ENCODE results near the gene ERC2.
"Not testable (repeated sequence)": the region's sequence is repeated elsewhere in the genome, so short reads cannot be mapped to it uniquely, and the experiment has no call there.

The ERC2 gene

DNA sequence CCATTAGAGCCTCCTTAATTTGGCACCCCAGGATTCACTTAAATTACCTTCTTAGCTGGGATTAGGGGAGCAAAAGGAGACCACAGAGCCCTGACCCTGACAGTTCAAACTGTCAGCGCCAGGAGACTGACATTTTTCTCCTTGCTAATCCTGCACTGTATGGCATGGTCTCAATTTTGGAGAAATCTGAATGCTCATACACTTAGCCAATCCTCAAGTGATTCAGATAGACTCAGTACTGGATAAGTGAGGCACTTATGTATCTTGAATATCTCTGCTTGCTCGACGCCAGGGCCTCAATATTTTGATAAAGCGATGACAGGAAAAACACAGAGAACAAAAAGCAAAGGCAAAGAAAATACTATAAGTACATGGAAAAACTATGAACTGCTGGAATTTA lies 605.2 kb downstream of the ERC2 start:
- H3K79me2 ChIP-seq (ENCODE audit: control insufficient read depth, insufficient read depth, low read length, unreplicated experiment) = no peaks in the 10 kb centered on the region
- no peaks in the 10 kb centered on the region for H3K27me3 ChIP-seq (ENCODE audit: insufficient read depth, low read length)
- H3K4me3 ChIP-seq (ENCODE audit: low read depth, low read length) = no peak overlapping the region
- no peak overlapping the region for H3K27ac ChIP-seq (ENCODE audit: low read depth, low read length)
- no peaks in the 10 kb centered on the region for H3K36me3 ChIP-seq (ENCODE audit: insufficient read depth, low read length)
- no peak overlapping the region for H2AFZ ChIP-seq (ENCODE audit: low read length, unreplicated experiment)
- H3K4me1 ChIP-seq (ENCODE audit: control insufficient read depth, insufficient read depth, low read length, unreplicated experiment) = no peaks in the 10 kb centered on the region

DNA sequence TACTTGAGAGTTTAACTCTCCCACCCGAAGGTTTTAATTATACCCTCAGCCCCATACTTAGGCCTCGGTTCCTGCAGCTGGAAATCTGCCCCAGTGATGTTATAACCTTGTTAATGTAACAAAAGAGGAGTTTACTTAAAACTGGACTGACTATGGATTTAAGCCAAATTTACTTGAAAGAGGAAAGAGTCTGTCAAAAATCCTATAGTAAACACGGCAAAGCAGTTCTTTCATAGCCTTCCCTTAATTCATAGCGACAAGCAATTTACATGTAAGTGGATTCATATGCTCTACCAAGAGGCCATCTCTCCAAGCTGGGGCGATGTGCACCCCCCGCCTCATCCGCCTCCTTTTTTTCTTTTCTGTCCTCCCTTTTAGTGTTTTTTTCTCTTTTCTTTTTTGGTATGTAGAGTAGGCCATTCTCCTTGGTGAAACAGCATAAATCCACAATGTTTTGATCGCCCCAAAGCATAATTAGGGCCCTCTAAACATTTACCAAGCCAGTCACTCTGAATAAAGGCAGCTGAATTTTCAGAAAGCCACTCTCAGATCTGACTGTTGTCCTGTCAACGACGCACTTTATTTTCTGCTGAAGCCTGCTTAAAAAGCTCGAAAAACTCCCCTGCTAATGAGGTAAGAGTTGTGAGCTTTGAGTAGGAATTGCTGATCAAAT lies 608.1 kb downstream of the ERC2 start:
- H3K36me3 ChIP-seq (ENCODE audit: insufficient read depth, low read length) = no peaks in the 10 kb centered on the region
- H3K4me3 ChIP-seq (ENCODE audit: low read depth, low read length) = no peak overlapping the region
- H3K27ac ChIP-seq (ENCODE audit: low read depth, low read length) = no peak overlapping the region
- no peaks in the 10 kb centered on the region for H3K27me3 ChIP-seq (ENCODE audit: insufficient read depth, low read length)
- H2AFZ ChIP-seq (ENCODE audit: low read length, unreplicated experiment) = no peak overlapping the region
- H3K4me1 ChIP-seq (ENCODE audit: control insufficient read depth, insufficient read depth, low read length, unreplicated experiment) = no peaks in the 10 kb centered on the region
- H3K79me2 ChIP-seq (ENCODE audit: control insufficient read depth, insufficient read depth, low read length, unreplicated experiment) = no peaks in the 10 kb centered on the region

DNA sequence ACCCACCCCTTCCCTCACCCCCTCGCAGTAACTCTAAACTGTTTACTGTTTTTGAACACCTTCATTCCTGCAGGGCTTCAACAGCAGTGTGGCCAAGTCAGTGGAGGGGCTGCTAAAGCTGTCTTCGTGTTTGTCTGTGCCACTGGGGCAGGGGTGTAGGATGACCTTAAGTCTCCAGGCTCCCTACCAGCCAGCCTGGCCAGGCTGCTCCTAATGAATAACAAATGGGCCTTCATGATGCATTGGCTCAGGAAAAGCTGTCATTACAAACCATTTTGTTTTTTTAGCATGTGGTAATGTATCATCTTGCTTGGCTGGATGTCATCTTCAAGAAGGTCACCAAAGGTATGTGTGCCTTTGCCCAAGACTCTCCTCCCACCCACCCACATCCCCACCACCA lies 609.0 kb downstream of the ERC2 start:
- Histone ChIP-seq H3K36me3 (ENCODE audit: insufficient read depth, low read length) (no peaks in the 10 kb centered on the region), H3K4me3 (ENCODE audit: low read depth, low read length) (no peak overlapping the region), H2AFZ (ENCODE audit: low read length, unreplicated experiment) (no peak overlapping the region), H3K27me3 (ENCODE audit: insufficient read depth, low read length) (no peaks in the 10 kb centered on the region), H3K4me1 (ENCODE audit: control insufficient read depth, insufficient read depth, low read length, unreplicated experiment) (no peaks in the 10 kb centered on the region), H3K27ac (ENCODE audit: low read depth, low read length) (no peak overlapping the region), H3K79me2 (ENCODE audit: control insufficient read depth, insufficient read depth, low read length, unreplicated experiment) (no peaks in the 10 kb centered on the region)

DNA sequence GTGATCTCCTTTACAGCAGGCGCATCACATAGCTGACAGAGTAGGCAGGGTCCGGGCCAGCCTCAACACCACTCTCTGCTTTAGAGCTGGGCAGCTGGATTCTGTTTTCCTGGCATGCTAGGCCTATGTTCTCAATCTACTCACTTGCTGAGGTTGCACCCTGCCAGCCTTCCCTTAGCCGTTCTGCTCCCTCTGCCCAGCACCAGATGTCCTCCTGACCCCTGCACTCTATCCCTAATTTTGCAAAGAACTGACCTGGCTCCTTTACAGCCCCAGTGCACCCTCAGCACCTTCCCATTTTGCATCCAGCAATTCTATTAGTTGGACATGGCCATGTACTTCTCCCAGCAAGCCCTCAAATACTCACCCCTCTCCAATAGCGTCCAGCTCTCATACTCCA lies 609.5 kb downstream of the ERC2 start:
- Histone ChIP-seq H3K27me3 (ENCODE audit: insufficient read depth, low read length) (no peaks in the 10 kb centered on the region), H3K36me3 (ENCODE audit: insufficient read depth, low read length) (no peaks in the 10 kb centered on the region), H3K4me1 (ENCODE audit: control insufficient read depth, insufficient read depth, low read length, unreplicated experiment) (no peaks in the 10 kb centered on the region), H3K79me2 (ENCODE audit: control insufficient read depth, insufficient read depth, low read length, unreplicated experiment) (no peaks in the 10 kb centered on the region), H2AFZ (ENCODE audit: low read length, unreplicated experiment) (no peak overlapping the region), H3K27ac (ENCODE audit: low read depth, low read length) (no peak overlapping the region), H3K4me3 (ENCODE audit: low read depth, low read length) (no peak overlapping the region)

DNA sequence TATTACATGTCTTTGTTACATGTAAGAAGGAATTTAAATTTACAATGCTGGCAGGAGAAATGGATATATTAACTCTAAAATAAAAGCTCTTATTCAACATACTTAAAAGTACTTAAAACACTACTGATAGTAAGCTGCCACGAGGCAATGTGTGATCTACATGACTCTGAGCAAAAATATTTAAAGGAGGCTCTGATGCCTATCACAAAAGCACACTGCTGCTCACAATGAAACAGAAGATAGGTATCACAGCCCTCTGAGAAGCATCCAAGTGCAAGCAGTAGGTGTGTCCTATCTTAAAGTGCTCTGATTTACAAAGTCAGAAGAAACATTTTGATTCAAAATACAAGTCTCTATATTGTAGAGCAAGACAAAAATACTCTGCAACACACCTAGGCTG lies 610.0 kb downstream of the ERC2 start:
- Histone ChIP-seq H3K4me1 (ENCODE audit: control insufficient read depth, insufficient read depth, low read length, unreplicated experiment) (no peaks in the 10 kb centered on the region), H3K36me3 (ENCODE audit: insufficient read depth, low read length) (no peaks in the 10 kb centered on the region), H3K27ac (ENCODE audit: low read depth, low read length) (no peak overlapping the region), H3K4me3 (ENCODE audit: low read depth, low read length) (no peak overlapping the region), H3K27me3 (ENCODE audit: insufficient read depth, low read length) (no peaks in the 10 kb centered on the region), H3K79me2 (ENCODE audit: control insufficient read depth, insufficient read depth, low read length, unreplicated experiment) (no peaks in the 10 kb centered on the region), H2AFZ (ENCODE audit: low read length, unreplicated experiment) (no peak overlapping the region)

DNA sequence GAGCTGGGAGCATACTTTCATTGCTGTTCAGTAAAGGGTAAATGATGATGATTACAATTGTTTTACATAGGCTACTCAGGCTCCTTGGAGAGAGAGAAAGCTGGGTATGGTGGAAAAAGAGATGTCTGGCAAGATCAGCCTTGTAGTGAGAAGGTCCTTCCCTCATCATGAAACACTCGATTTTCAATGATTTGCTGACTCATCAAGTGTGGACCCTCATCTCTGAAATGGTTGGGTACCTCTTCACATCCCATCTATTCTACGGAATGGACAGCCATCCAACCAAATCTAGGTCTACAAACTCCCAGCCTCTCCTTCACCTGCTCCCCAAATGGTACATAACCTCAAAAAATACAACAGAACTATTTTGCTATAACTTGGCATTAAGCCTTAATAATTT lies 610.6 kb downstream of the ERC2 start:
- no peaks in the 10 kb centered on the region for H3K79me2 ChIP-seq (ENCODE audit: control insufficient read depth, insufficient read depth, low read length, unreplicated experiment)
- H3K36me3 ChIP-seq (ENCODE audit: insufficient read depth, low read length) = no peaks in the 10 kb centered on the region
- H3K27ac ChIP-seq (ENCODE audit: low read depth, low read length) = no peak overlapping the region
- H3K4me3 ChIP-seq (ENCODE audit: low read depth, low read length) = no peak overlapping the region
- no peak overlapping the region for H2AFZ ChIP-seq (ENCODE audit: low read length, unreplicated experiment)
- H3K4me1 ChIP-seq (ENCODE audit: control insufficient read depth, insufficient read depth, low read length, unreplicated experiment) = no peaks in the 10 kb centered on the region
- H3K27me3 ChIP-seq (ENCODE audit: insufficient read depth, low read length) = no peaks in the 10 kb centered on the region

DNA sequence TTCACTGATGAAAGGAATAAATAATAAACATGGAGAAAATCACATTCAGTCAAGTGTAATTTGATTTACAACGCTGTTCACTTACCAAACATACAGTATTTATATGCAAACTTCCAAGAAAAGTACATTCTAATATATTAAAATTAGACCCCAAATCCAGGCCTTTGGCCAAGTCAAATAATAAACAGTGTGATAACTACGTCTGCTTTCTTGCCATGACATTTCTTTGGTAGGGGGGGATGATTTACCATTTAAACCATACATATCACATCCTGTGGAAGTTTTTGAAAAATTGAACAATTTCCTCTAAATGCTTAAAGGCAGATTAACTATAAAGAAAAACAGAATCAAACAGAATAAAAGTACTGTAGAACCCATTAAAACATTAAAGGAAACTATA lies 613.0 kb downstream of the ERC2 start:
- Histone ChIP-seq H3K36me3 (ENCODE audit: insufficient read depth, low read length) (no peaks in the 10 kb centered on the region), H2AFZ (ENCODE audit: low read length, unreplicated experiment) (no peak overlapping the region), H3K4me1 (ENCODE audit: control insufficient read depth, insufficient read depth, low read length, unreplicated experiment) (no peaks in the 10 kb centered on the region), H3K4me3 (ENCODE audit: low read depth, low read length) (no peak overlapping the region), H3K27ac (ENCODE audit: low read depth, low read length) (no peak overlapping the region), H3K79me2 (ENCODE audit: control insufficient read depth, insufficient read depth, low read length, unreplicated experiment) (no peaks in the 10 kb centered on the region), H3K27me3 (ENCODE audit: insufficient read depth, low read length) (no peaks in the 10 kb centered on the region)

DNA sequence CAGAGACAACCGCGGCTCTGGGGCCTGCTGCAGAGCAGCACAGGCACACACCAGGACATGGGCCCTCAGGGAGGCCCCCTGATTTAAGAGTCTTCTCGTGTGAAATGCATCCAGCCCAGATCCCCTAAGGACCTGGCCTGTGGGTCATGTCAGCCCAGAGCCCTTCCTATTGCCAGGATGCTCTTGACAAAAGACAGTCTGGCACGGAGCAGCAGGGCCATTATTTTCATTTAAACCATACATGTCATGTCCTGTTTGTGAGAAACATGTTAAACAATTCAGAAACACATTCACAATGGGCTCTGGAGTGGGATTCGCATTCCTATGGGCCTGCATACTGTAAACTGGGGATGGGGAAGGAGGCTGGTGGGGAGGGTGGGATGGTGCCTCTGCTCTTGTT lies 613.8 kb downstream of the ERC2 start:
- H2AFZ ChIP-seq (ENCODE audit: low read length, unreplicated experiment) = no peak overlapping the region
- no peaks in the 10 kb centered on the region for H3K79me2 ChIP-seq (ENCODE audit: control insufficient read depth, insufficient read depth, low read length, unreplicated experiment)
- no peaks in the 10 kb centered on the region for H3K36me3 ChIP-seq (ENCODE audit: insufficient read depth, low read length)
- H3K27me3 ChIP-seq (ENCODE audit: insufficient read depth, low read length) = no peaks in the 10 kb centered on the region
- H3K4me3 ChIP-seq (ENCODE audit: low read depth, low read length) = no peak overlapping the region
- no peak overlapping the region for H3K27ac ChIP-seq (ENCODE audit: low read depth, low read length)
- H3K4me1 ChIP-seq (ENCODE audit: control insufficient read depth, insufficient read depth, low read length, unreplicated experiment) = no peaks in the 10 kb centered on the region

DNA sequence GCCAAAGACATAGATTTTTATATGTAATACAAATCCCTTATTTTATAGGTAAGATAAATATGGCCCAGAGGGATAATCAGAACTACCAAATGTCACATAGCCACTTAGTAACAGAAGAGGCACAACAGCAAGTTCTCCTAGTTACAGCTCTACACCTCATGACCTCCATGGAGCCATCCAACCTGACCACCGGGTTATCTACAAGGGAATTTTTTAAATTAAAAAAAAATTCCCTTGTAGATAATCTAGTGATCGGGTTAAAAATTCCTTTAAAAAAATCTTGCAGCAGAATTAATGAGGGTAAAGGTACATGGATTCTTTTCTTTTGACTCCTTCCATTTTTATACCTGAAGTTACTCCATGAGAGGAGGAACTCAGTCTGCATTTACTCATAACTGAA lies 615.9 kb downstream of the ERC2 start:
- no peaks in the 10 kb centered on the region for H3K4me1 ChIP-seq (ENCODE audit: control insufficient read depth, insufficient read depth, low read length, unreplicated experiment)
- H3K27me3 ChIP-seq (ENCODE audit: insufficient read depth, low read length) = no peaks in the 10 kb centered on the region
- no peak overlapping the region for H3K4me3 ChIP-seq (ENCODE audit: low read depth, low read length)
- no peak overlapping the region for H3K27ac ChIP-seq (ENCODE audit: low read depth, low read length)
- no peaks in the 10 kb centered on the region for H3K79me2 ChIP-seq (ENCODE audit: control insufficient read depth, insufficient read depth, low read length, unreplicated experiment)
- no peak overlapping the region for H2AFZ ChIP-seq (ENCODE audit: low read length, unreplicated experiment)
- H3K36me3 ChIP-seq (ENCODE audit: insufficient read depth, low read length) = no peaks in the 10 kb centered on the region

DNA sequence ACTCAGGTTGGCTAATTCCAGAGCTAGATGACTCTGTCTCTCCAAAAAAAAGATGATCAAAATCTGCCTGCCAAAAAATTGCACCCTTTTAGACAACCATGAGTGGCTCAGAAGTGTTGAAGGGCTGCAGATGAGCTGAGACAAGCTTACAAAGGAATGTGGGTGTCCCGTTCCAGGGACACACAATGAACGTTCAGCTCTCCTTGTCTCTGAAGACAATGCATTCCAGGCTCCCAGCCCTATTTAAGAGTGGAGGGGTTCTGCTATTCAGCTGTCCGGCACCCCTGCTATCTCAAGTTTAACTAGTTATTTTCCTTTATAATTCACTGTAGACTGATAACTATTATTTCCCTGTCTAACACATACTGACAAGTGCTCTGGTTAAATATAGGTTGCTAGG lies 626.1 kb downstream of the ERC2 start:
- H3K27ac ChIP-seq (ENCODE audit: low read depth, low read length) = no peak overlapping the region
- no peak overlapping the region for H3K4me3 ChIP-seq (ENCODE audit: low read depth, low read length)
- no peaks in the 10 kb centered on the region for H3K4me1 ChIP-seq (ENCODE audit: control insufficient read depth, insufficient read depth, low read length, unreplicated experiment)
- no peak overlapping the region for H2AFZ ChIP-seq (ENCODE audit: low read length, unreplicated experiment)
- no peaks in the 10 kb centered on the region for H3K27me3 ChIP-seq (ENCODE audit: insufficient read depth, low read length)
- H3K36me3 ChIP-seq (ENCODE audit: insufficient read depth, low read length) = no peaks in the 10 kb centered on the region
- H3K79me2 ChIP-seq (ENCODE audit: control insufficient read depth, insufficient read depth, low read length, unreplicated experiment) = no peaks in the 10 kb centered on the region

DNA sequence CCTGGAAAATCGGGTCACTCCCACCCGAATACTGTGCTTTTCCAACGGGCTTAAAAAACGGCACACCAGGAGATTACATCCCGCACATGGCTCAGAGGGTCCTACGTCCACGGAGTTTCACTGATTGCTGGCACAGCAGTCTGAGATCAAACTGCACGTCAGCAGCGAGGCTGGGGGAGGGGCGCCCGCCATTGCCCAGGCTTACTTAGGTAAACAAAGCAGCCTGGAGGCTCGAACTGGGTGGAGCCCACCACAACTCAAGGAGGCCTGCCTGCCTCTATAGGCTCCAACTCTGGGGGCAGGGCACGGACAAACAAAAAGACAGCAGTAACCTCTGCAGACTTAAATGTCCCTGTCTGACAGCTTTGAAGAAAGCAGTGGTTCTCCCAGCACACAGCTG lies 636.4 kb downstream of the ERC2 start:
- H3K4me1 ChIP-seq (ENCODE audit: control insufficient read depth, insufficient read depth, low read length, unreplicated experiment); H3K79me2 ChIP-seq (ENCODE audit: control insufficient read depth, insufficient read depth, low read length, unreplicated experiment); H2AFZ ChIP-seq (ENCODE audit: low read length, unreplicated experiment); H3K4me3 ChIP-seq (ENCODE audit: low read depth, low read length); H3K36me3 ChIP-seq (ENCODE audit: insufficient read depth, low read length); H3K27me3 ChIP-seq (ENCODE audit: insufficient read depth, low read length); H3K27ac ChIP-seq (ENCODE audit: low read depth, low read length): not testable (repeated sequence)
